H9 (cell line): Measurements from ENCODE around the gene RITA1. TPM values are rescaled to one million over a fixed set of nuclear protein-coding genes. Genes with fewer than 3 reads are reported as not detected.
A peak's percentile ranks its signal among the peaks of the same experiment; 100 is the strongest.

Experiments
- DNase-seq: peaks from one replicate; pipeline ENCODE4 v3.0.0-alpha.2; 2017
- H2AFZ ChIP-seq: one replicate; pipeline ENCODE4 v1.6.1; 2013; ENCODE audit warnings: mild to moderate bottlenecking, low read length, control low read depth, moderate library complexity
- H2AK5ac ChIP-seq: 2 replicates; pipeline ENCODE4 v1.6.1; 2013; ENCODE audit warnings: low read length, control low read depth, mixed read lengths; ENCODE audit not compliant: insufficient read length
- H2BK120ac ChIP-seq: one replicate; pipeline ENCODE4 v1.6.1; 2013; ENCODE audit warnings: low read depth, mild to moderate bottlenecking, low read length, control low read depth, inconsistent platforms; ENCODE audit not compliant: poor library complexity, severe bottlenecking
- H2BK12ac ChIP-seq: 2 replicates; pipeline ENCODE4 v1.6.1; 2013; ENCODE audit warnings: low read length, control low read depth, mixed read lengths, low read depth; ENCODE audit not compliant: insufficient read length
- H2BK15ac ChIP-seq: 2 replicates; pipeline ENCODE4 v1.6.1; 2013; ENCODE audit warnings: low read depth, low read length, control low read depth
- H2BK20ac ChIP-seq: one replicate; pipeline ENCODE4 v1.6.1; 2013; ENCODE audit warnings: low read depth, mild to moderate bottlenecking, low read length, control low read depth, inconsistent platforms; ENCODE audit not compliant: poor library complexity, severe bottlenecking
- H2BK5ac ChIP-seq: 2 replicates; pipeline ENCODE4 v1.6.1; 2013; ENCODE audit warnings: low read length, control low read depth, mixed read lengths; ENCODE audit not compliant: insufficient read length
- H3K14ac ChIP-seq: 2 replicates; pipeline ENCODE4 v1.6.1; 2013; ENCODE audit warnings: low read length, control low read depth; ENCODE audit not compliant: insufficient read depth
- H3K18ac ChIP-seq: 2 replicates; pipeline ENCODE4 v1.6.1; 2013; ENCODE audit warnings: low read depth, mild to moderate bottlenecking, mixed read lengths, low read length, control low read depth; ENCODE audit not compliant: insufficient read length
- H3K23ac ChIP-seq: 2 replicates; pipeline ENCODE4 v1.6.1; 2013; ENCODE audit warnings: low read length, control low read depth, mixed read lengths, low read depth; ENCODE audit not compliant: insufficient read length
- H3K23me2 ChIP-seq: 2 replicates; pipeline ENCODE4 v1.6.1; 2013; ENCODE audit warnings: low read depth, mild to moderate bottlenecking, mixed read lengths, low read length, control low read depth; ENCODE audit not compliant: insufficient read length, poor library complexity, severe bottlenecking
- H3K27ac ChIP-seq: 2 replicates; pipeline ENCODE4 v1.5.1; 2013; ENCODE audit warnings: low read length, control low read depth, mixed read lengths, low read depth; ENCODE audit not compliant: insufficient read length
- H3K27me3 ChIP-seq: 2 replicates; pipeline ENCODE4 v1.6.1; 2013; ENCODE audit warnings: low read length, control low read depth, inconsistent platforms; ENCODE audit not compliant: insufficient read depth
- H3K4ac ChIP-seq: 2 replicates; pipeline ENCODE4 v1.6.1; 2013; ENCODE audit warnings: low read depth, mild to moderate bottlenecking, control low read depth, inconsistent platforms, low read length, moderate library complexity
- H3K4me1 ChIP-seq: 2 replicates; pipeline ENCODE4 v1.6.1; 2013; ENCODE audit warnings: low read length, control low read depth, inconsistent platforms; ENCODE audit not compliant: insufficient read depth
- H3K4me2 ChIP-seq: 2 replicates; pipeline ENCODE4 v1.6.1; 2013; ENCODE audit warnings: low read length, control low read depth, mixed read lengths; ENCODE audit not compliant: insufficient read length, insufficient read depth
- H3K56ac ChIP-seq: 2 replicates; pipeline ENCODE4 v1.6.1; 2013; ENCODE audit warnings: low read depth, mild to moderate bottlenecking, mixed read lengths, low read length, control low read depth; ENCODE audit not compliant: insufficient read length
- H3K79me1 ChIP-seq: 2 replicates; pipeline ENCODE4 v1.6.1; 2013; ENCODE audit warnings: low read depth, mild to moderate bottlenecking, moderate library complexity, low read length, control low read depth, inconsistent platforms; ENCODE audit not compliant: insufficient read depth, poor library complexity, severe bottlenecking
- H3K79me2 ChIP-seq: 2 replicates; pipeline ENCODE4 v1.6.1; 2013; ENCODE audit warnings: low read length, control low read depth, inconsistent platforms; ENCODE audit not compliant: insufficient read depth
- H3K9ac ChIP-seq: 2 replicates; pipeline ENCODE4 v1.6.1; 2013; ENCODE audit warnings: low read length, control low read depth, mixed read lengths; ENCODE audit not compliant: insufficient read length; ENCODE audit errors: extremely low read depth
- H3K9me3 ChIP-seq: one replicate; pipeline ENCODE4 v1.6.1; 2013; ENCODE audit warnings: low read depth, low read length, inconsistent platforms; ENCODE audit not compliant: control insufficient read depth
- H3T11ph ChIP-seq: one replicate; pipeline ENCODE4 v1.6.1; 2013; ENCODE audit warnings: mild to moderate bottlenecking, low read length, control low read depth, inconsistent platforms
- H4K20me1 ChIP-seq: one replicate; pipeline ENCODE4 v1.6.1; 2013; ENCODE audit not compliant: control insufficient read depth, insufficient read length, insufficient read depth
- H4K5ac ChIP-seq: 2 replicates; pipeline ENCODE4 v1.6.1; 2013; ENCODE audit warnings: low read depth, mild to moderate bottlenecking, mixed read lengths, low read length, control low read depth; ENCODE audit not compliant: insufficient read length
- H4K8ac ChIP-seq: replicated peaks from 2 replicates; pipeline ENCODE4 v1.6.1; 2013; ENCODE audit warnings: low read length, control low read depth, mixed read lengths, low read depth; ENCODE audit not compliant: insufficient read length
- H4K91ac ChIP-seq: 2 replicates; pipeline ENCODE4 v1.6.1; 2013; ENCODE audit warnings: low read depth, mild to moderate bottlenecking, moderate library complexity, mixed read lengths, low read length, control low read depth; ENCODE audit not compliant: insufficient read length
- H3K27ac Mint-ChIP-seq, 3 experiments: 2 replicates in 2 of 3; 3 replicates in 1 of 3; pipeline ENCODE4 v1.8.0; 2020 to 2021; ENCODE audit warnings: mixed read lengths in 3 of 3, mild to moderate bottlenecking in 1 of 3, moderate library complexity in 1 of 3
- H3K27me3 Mint-ChIP-seq: 2 replicates; pipeline ENCODE4 v1.8.0; 2021; ENCODE audit warnings: low read depth, mild to moderate bottlenecking, moderate library complexity, mixed read lengths
- H3K36me3 Mint-ChIP-seq, 3 experiments: 2 replicates in 2 of 3; 3 replicates in 1 of 3; pipeline ENCODE4 v1.8.0; 2020 to 2021; ENCODE audit warnings: low read depth in 3 of 3, mixed read lengths in 3 of 3; ENCODE audit not compliant: insufficient read depth in 1 of 3
- H3K4me1 Mint-ChIP-seq, 2 experiments: 2 replicates each; pipeline ENCODE4 v1.8.0; 2020; ENCODE audit warnings: mixed read lengths in 2 of 2
- H3K4me3 Mint-ChIP-seq, 2 experiments: 2 replicates in 1 of 2; 3 replicates in 1 of 2; pipeline ENCODE4 v1.8.0; 2020 to 2021; ENCODE audit warnings: mild to moderate bottlenecking in 2 of 2, mixed read lengths in 2 of 2, moderate library complexity in 1 of 2
- H3K9me3 Mint-ChIP-seq, 2 experiments: 2 replicates in 1 of 2; 3 replicates in 1 of 2; pipeline ENCODE4 v1.8.0; 2020; ENCODE audit warnings: mild to moderate bottlenecking in 2 of 2, mixed read lengths in 2 of 2, moderate library complexity in 1 of 2
- WGBS: extraction: QIAGEN DNeasy Blood & Tissue Kit; methylation state at CpG from one replicate; pipeline ENCODE4 v1.1.7; 2013; ENCODE audit warnings: missing lambda C conversion rate, low lambda C conversion rate, mixed read lengths; ENCODE audit not compliant: insufficient read length; ENCODE audit errors: extremely low coverage; 5-methylcytosine and 5-hydroxymethylcytosine counted together
- total RNA-seq: library from RNA; stranded (reverse); gene quantifications from 2 replicates; pipeline ENCODE4 v1.2.1, GENCODE V29; 2021
- TF ChIP-seq, protein P1 (sequence below): fragments of 200-600 bp; sonication (generic); conservative IDR thresholded peaks from 3 replicates; pipeline ENCODE4 v1.8.0; 2021; ENCODE audit warnings: antibody characterized with exemption, mild to moderate bottlenecking

The RITA1 gene
- total RNA-seq, 1 experiment from 2014 or later, result 26.1 TPM

DNA sequence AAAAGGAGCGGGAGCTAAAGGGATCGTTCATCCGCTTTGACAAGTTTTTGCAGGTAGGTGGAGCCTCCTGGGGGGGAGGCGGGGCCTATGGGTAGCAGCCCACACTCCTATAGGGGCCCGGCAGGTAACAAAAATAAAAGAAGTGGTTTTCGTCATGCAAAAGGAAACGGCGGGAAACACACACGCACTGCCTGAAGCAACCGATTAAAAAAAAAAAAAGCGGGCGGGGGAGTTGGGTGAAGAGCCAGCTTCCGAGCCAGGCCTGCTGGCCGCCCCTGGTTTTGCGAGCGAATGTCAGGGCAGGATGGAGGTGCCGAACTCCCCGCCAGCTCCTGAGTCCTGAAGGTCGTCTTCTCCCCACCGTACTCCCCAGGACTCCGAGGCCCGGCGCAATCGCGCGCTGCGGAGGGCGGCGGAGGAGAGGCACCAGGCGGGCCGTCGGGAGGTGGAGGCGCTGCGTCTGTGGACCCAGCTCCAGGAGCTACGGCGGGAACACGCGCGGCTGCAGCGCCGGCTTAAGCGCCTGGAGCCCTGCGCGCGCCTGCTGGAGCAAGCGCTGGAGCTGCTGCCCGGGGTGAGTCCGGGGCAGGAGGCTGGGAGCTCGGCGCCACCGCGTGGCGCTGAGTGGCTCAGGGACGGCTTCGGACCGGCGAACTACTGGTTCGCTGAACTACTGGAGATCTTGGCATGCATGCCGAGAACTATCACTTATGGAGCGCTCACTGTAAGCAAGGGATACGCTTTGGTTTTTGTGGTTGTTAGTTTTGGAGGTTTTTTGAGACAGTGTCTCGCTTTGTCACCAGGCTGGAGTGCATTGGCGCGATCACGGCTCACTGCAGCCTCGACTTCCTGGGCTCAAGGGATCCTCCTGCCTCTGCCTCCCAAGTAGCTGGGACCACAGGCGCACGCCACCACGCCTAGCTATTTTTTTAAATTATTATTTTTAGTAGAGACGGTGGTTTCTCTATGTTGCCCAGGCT lies 32.4 kb upstream of the RITA1 start:
- Histone ChIP-seq H3K9ac (peak overlapping the region; percentile 30), H3K14ac (peak overlapping the region; percentile 92), H4K8ac (no peak overlapping the region), H4K20me1 (no peaks in the 10 kb centered on the region), H2BK12ac (peak overlapping the region; percentile 19), H2BK120ac (no peak overlapping the region), H2BK5ac (no peak overlapping the region), H2BK15ac (peak overlapping the region; percentile 33; the same call in 1 of the 2 replicates), H3K79me1 (no peaks in the 10 kb centered on the region), H2AFZ (no peak overlapping the region), H3K23ac (no peak overlapping the region), H3K4me2 (peak overlapping the region; percentile 73), H3K18ac (peak overlapping the region; percentile 94), H3K56ac (no peak overlapping the region), H3K27ac (no peak overlapping the region), H3K4ac (no peak overlapping the region), H4K91ac (no peak overlapping the region), H3K4me1 (peaks cover 3% of the 10 kb centered on the region; the same call in 1 of the 2 replicates), H2AK5ac (no peak overlapping the region), H3T11ph (no peak overlapping the region), H4K5ac (no peak overlapping the region), H3K79me2 (no peaks in the 10 kb centered on the region), H3K27me3 (peaks cover 14% of the 10 kb centered on the region; the same call in 1 of the 2 replicates), H3K9me3 (no peaks in the 10 kb centered on the region), H3K23me2 (peaks cover 11% of the 10 kb centered on the region), H2BK20ac (no peak overlapping the region)
- Mint-ChIP-seq H3K27me3 (peaks cover 71% of the 10 kb centered on the region), H3K36me3 (peaks cover under 1 to 18% (median 10%) of the 10 kb centered on the region in 3 experiments; a peak in 5 of 7 replicates), H3K4me1 (peaks cover 15 to 26% of the 10 kb centered on the region in 2 experiments), H3K9me3 (no peaks in the 10 kb centered on the region; a peak in 2 of 5 replicates), H3K27ac (no peak overlapping the region), H3K4me3 (peak overlapping the region; percentile 53 to 69)
- WGBS, result no CpG with 5 or more reads among the region's 70 CpGs
- peak; percentile 88 for DNase-seq
- TF ChIP-seq, protein P1, sequence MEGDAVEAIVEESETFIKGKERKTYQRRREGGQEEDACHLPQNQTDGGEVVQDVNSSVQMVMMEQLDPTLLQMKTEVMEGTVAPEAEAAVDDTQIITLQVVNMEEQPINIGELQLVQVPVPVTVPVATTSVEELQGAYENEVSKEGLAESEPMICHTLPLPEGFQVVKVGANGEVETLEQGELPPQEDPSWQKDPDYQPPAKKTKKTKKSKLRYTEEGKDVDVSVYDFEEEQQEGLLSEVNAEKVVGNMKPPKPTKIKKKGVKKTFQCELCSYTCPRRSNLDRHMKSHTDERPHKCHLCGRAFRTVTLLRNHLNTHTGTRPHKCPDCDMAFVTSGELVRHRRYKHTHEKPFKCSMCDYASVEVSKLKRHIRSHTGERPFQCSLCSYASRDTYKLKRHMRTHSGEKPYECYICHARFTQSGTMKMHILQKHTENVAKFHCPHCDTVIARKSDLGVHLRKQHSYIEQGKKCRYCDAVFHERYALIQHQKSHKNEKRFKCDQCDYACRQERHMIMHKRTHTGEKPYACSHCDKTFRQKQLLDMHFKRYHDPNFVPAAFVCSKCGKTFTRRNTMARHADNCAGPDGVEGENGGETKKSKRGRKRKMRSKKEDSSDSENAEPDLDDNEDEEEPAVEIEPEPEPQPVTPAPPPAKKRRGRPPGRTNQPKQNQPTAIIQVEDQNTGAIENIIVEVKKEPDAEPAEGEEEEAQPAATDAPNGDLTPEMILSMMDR, result peak; percentile 51; the same call in 2 of the 3 replicates
